ENCODE measurements around the gene CARD10.

GRCh38 chr22:37491559-37492427 lies 27.4 kb downstream of the CARD10 start:
- no peak for TF ChIP-seq POLR2A (IDR thresholded peaks at IDR 0.05)
- TF ChIP-seq, protein P1, sequence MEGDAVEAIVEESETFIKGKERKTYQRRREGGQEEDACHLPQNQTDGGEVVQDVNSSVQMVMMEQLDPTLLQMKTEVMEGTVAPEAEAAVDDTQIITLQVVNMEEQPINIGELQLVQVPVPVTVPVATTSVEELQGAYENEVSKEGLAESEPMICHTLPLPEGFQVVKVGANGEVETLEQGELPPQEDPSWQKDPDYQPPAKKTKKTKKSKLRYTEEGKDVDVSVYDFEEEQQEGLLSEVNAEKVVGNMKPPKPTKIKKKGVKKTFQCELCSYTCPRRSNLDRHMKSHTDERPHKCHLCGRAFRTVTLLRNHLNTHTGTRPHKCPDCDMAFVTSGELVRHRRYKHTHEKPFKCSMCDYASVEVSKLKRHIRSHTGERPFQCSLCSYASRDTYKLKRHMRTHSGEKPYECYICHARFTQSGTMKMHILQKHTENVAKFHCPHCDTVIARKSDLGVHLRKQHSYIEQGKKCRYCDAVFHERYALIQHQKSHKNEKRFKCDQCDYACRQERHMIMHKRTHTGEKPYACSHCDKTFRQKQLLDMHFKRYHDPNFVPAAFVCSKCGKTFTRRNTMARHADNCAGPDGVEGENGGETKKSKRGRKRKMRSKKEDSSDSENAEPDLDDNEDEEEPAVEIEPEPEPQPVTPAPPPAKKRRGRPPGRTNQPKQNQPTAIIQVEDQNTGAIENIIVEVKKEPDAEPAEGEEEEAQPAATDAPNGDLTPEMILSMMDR (IDR thresholded peaks at IDR 0.05 in 4 of 5, conservative IDR thresholded peaks at IDR 0.05 in 1 of 5), result no peak
